A549 treated with GW870086 at 1 μM for 4 hours (cell line): ENCODE data around the gene FBXO38. TPM values are rescaled to one million over a fixed set of nuclear protein-coding genes. Genes with fewer than 3 reads are reported as not detected.

ENCODE experiments used
- total RNA-seq: library from RNA; stranded (reverse); fragments of 200-300 nt; extraction: Qiagen RNA extraction; gene quantifications from 5 replicates; pipeline ENCODE4 v1.2.3, GENCODE V29; 2022; ENCODE audit warnings: low read depth

FBXO38 gene, protein sequence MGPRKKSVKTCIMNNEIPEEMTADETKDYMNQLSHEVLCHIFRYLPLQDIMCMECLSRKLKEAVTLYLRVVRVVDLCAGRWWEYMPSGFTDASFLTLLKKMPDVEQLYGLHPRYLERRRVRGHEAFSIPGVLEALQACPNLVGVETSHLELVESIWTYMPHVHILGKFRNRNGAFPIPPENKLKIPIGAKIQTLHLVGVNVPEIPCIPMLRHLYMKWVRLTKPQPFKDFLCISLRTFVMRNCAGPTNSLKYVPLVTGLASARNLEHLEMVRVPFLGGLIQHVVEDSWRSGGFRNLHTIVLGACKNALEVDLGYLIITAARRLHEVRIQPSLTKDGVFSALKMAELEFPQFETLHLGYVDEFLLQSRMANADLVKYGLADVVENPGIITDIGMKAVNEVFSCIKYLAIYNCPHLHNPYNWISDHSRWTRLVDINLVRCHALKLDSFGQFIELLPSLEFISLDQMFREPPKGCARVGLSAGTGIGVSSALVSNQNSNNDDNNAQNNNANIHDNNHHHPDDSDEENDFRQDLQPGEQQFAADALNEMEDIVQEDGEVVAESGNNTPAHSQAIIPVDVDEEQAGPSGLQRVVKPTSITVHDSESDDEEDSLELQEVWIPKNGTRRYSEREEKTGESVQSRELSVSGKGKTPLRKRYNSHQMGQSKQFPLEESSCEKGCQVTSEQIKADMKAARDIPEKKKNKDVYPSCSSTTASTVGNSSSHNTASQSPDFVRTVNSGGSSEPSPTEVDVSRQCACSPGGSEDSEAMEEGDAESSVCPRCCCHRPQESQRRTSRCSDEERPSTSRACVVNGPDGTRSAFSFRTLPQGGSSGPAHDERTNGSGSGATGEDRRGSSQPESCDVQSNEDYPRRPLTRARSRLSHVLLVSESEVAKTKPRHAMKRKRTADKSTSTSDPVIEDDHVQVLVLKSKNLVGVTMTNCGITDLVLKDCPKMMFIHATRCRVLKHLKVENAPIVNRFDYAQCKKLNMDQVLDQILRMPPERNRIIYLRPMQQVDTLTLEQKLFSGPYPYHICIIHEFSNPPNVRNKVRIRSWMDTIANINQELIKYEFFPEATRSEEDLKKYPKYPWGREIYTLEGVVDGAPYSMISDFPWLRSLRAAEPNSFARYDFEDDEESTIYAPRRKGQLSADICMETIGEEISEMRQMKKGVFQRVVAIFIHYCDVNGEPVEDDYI
- 16.1 to 24.1 TPM (median 19.0 TPM) in 5 replicates for total RNA-seq

DNA sequence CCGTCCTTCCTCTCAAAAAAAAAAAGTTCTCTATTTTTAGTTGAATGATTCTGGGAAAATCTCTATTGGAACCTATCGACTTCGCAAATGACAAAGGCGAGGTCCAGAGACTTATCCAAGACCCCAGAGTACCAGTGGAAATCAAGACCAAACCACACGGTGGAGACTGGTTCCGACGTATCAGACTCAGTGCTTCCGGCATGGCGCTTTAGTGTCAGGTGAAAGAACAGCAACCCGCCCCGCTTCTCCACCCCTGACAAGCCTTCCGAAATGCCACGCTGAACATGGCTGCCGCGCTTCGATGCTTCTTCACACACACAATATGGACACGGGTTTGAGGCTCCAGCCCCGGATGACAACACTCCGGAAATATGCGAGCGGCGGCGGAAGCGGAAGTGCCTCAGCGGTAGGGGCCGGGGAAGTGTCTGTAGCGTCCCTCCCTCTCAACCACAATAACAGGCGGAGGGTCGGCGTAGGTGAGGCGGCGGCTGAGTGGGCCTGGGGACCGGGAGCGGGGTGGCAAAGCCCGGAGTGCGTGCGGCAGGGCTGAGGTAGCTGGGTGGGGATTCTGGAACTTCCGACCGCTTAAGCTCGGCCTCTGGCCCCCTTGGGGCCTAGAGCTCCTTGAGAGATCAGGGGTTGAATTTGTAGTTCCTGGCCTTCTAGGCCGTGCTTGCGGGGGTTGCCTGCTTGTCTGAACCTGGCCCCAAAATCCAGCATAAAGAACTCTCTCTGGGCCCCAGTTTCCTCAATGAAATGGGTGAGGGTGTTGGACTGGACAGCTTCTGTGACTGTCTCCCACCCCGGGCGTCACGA, at the start of gene FBXO38:
FBXO38 (plus strand) TSS at position 395 of the 816 bp plus-strand sequence. CDS start 10,819 bp downstream, outside the sequence.

DNA sequence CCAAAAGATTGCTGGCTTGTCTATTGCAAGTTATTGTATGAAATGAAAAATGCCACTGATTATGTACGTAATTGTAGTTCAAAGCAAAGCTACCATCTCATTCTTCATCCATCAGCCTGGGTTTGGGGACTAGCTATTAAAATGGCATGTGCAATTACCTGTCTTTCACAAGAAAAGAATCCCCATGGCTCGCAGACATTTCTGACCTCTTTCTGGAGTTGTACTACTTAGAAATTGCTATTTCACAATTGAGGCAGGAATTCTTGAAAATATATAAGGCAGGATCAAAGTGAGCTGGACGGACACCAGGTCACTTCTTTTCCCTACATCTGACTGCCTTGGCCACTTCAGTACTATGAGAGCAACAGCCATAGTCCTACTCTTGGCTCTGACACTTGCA, 48.5 kb upstream of the FBXO38 start, which contains the start of gene SPINK9:
SPINK9 (plus strand) TSS at position 301 of the 400 bp plus-strand sequence; CDS start at position 356, 55 bp downstream.

Other genes starting within 250 kb of the FBXO38 start
- not detected in 5 replicates for gene SPINK14, start 215.4 kb upstream of the FBXO38 start, total RNA-seq
- gene SPINK6, start 180.9 kb upstream of the FBXO38 start, total RNA-seq = 0.49 to 0.87 TPM (median 0.64 TPM) in 3 of 5 replicates, not detected in the others
- gene MARCOL, start 145.4 kb upstream of the FBXO38 start, total RNA-seq = not detected in 5 replicates
- not detected in 5 replicates for gene SPINK13, start 115.2 kb upstream of the FBXO38 start, total RNA-seq
- not detected in 5 replicates for gene SPINK7, start 71.5 kb upstream of the FBXO38 start, total RNA-seq
- gene SPINK9, start 48.4 kb upstream of the FBXO38 start, total RNA-seq = not detected in 5 replicates